Right lobe of liver (tissue), 4 donors: ENCODE measurements around the gene MYH6.

ENCODE experiments used
- CTCF ChIP-seq, 4 donors: fragments of 200-600 bp in 3 of 4; fragments of 450-650 bp in 1 of 4; IDR thresholded peaks; one replicate each; pipeline versions ENCODE4 v1.5.1 to v1.8.0; 2016 to 2022; ENCODE audit warnings: antibody characterized with exemption in 4 of 4, mild to moderate bottlenecking in 2 of 4
- POLR2A ChIP-seq: fragments of 450-650 bp; IDR thresholded peaks from one replicate; pipeline ENCODE4 v1.6.1; 2017; ENCODE audit warnings: antibody characterized with exemption, mild to moderate bottlenecking
- donor health status: DM: no; HTN: no; CAD: no.
- donor health status: DM: no; HTN: no; CAD: no.
- donor health status: DM: no; HTN: yes; CAD: no.

GRCh38 chr14:23399136-23399535 is 8.9 kb downstream of the MYH6 start:
- no peak for TF ChIP-seq CTCF (IDR thresholded peaks at IDR 0.05)
- TF ChIP-seq POLR2A: no peak
